GM12872 (cell line): ENCODE data around the gene OFD1.

Experiments used
- TF ChIP-seq, protein P1 (sequence below): IDR thresholded peaks from 3 replicates; pipeline ENCODE4 v1.5.1; 2011; ENCODE audit warnings: low read depth, mild to moderate bottlenecking, low read length, moderate library complexity; ENCODE audit not compliant: insufficient read depth

Gene OFD1

DNA sequence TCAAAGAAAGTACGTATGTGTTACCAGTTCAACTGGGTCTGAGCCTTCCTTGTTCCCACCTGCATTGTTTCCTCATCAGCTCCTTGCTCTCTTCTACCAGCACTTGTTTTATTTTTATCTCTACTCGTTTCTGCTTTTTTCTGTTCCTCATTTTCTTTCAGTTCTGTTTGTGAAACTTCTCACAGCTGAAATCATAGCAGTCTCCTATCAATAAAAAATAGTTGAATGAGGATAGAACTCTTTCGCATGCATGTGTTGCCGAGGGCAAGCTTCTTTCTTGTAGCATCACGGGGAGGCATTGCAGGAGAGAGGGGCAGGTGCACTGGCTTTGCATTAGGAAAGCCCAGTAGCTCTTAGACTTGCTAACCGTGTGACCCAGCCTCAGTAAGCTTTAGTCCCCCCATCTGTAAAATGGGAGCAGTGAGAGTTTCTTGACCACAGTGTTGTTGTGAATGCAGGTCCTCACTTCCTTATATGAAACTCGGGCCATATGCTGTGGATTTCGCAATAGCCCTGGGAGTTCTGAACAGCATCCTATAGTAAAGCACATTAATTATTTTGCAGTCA, 24.7 kb downstream of the OFD1 start:
- TF ChIP-seq, protein P1, sequence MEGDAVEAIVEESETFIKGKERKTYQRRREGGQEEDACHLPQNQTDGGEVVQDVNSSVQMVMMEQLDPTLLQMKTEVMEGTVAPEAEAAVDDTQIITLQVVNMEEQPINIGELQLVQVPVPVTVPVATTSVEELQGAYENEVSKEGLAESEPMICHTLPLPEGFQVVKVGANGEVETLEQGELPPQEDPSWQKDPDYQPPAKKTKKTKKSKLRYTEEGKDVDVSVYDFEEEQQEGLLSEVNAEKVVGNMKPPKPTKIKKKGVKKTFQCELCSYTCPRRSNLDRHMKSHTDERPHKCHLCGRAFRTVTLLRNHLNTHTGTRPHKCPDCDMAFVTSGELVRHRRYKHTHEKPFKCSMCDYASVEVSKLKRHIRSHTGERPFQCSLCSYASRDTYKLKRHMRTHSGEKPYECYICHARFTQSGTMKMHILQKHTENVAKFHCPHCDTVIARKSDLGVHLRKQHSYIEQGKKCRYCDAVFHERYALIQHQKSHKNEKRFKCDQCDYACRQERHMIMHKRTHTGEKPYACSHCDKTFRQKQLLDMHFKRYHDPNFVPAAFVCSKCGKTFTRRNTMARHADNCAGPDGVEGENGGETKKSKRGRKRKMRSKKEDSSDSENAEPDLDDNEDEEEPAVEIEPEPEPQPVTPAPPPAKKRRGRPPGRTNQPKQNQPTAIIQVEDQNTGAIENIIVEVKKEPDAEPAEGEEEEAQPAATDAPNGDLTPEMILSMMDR, result no peak

DNA sequence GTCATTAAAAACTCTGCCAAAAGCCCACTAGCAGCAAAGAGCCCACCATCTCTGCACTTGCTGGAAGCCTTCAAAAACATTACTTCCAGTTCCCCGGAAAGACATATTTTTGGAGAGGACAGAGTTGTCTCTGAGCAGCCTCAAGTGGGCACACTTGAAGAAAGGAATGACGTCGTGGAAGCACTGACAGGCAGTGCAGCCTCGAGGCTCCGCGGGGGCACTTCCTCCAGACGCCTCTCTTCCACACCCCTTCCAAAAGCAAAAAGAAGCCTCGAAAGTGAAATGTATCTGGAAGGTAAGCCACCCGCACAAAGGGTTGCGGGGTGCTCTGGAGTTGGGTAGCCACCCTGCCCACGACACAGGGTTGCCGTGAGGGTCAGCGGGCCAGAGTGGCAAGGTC, 25.9 kb downstream of the OFD1 start:
- TF ChIP-seq, protein P1, result no peak

DNA sequence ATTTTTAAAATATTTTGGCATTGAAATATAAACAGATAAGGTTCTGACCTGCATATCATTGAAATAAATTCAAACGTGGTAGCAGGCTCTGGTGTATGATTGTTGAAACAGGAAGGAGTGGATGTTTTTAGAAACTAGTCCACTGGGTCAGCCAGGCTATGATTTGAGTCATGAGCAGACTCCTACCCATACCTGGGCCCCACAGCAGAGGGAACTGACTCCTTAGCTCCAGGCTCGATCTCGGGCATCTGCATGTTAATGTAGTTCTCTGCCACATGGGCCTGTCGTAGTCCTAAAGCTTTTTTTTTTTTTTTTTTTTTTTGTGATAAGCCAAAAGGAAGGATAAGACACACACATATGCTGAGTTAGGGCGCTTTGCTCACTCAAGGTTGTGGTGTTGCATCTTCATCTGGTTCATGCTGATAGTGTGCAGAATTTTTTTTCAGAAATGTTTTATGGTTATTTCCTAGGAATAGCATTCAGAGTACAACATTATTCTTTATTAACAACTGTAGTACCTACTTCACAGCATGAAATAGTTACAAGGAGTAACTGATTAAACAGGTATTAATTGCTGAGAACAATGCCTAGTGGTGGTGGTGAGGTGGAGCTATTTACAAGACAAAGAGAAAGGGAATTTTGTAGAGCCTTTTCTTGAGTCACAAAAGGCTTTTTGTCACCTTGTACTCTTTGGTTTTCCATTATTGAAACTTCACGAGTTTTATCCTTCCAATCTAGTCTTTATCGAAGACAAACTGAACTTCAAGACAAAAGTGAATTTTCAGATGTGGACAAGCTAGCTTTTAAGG, 27.3 kb downstream of the OFD1 start:
- TF ChIP-seq, protein P1, result no peak

DNA sequence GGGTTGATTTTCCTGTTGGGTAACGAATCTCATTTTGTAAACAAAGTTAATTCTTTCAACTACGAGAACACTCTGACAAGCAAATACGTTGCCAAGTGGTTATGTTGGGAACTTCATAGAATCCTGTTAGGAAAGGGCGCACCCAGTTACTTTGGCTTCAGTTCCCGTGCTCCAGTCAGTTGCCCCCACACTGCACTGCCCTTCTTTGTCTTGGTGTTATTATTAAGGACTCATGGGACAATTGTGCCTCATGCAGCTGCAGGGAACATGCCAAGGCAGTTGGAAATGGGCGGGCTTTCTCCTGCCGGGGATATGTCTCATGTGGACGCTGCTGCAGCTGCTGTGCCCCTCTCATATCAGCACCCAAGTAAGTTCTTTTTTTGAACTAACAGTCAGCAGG, 28.9 kb downstream of the OFD1 start:
- TF ChIP-seq, protein P1, result no peak

DNA sequence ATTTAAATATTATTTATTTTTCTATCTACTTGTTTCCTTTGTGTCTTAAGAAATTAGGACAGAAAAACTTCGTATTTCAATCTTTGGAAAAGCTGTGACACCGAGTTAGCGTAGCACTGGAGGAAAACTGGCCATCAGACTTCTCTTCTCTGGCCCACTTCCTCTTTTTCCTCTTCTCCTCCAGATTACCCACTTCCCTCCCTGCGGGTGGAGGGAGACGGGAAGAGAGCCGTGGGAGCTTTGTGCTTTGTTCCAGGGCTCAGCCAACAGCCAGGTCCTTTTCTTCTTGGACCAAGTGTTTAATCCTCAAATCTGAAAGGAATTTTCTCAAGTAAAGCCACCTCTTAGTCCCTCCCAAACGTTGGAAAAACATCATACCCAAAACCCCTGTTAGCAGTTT, 29.7 kb downstream of the OFD1 start:
- TF ChIP-seq, protein P1, result no peak

DNA sequence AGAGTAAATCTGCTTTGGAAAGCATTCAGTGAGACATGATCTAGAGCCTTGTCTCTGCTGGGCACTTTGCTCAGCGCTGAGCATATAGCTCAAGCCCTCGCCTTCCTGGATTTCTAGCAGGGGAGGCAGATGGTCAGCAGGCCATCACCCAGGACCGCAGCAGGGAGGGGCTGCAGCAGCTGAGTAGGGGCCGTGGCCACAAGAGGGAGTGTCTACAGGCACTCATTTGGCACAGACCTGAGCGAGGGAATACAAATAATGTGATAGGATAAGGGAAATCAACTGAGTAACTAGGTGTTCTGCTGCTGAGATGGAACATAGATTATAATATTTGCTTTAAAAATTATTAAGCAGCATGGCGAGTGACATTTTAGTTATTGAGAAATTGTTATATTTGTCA, 30.2 kb downstream of the OFD1 start:
- TF ChIP-seq, protein P1, result no peak

DNA sequence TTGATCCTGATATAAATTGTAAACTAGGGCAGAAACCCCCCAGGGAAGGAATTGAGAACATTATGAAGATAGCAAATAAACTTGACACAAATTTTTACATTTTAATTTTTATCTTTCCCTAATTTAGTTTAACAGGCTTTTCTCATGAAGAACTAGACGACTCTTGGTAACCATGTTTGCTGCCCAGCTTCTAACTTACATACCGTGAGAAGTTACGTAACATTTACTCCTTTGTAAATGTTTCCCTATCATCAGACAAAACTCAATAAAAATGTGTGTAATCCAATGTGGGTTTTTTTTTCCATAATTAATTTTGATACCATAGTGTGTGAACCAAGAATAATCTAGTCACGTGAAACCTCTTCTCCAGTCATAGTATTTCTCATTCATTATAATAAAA, 34.4 kb downstream of the OFD1 start:
- TF ChIP-seq, protein P1, result no peak
